Natural killer cell (primary cell): ENCODE measurements around the gene FAAH. TPM values are rescaled to one million over a fixed set of nuclear protein-coding genes. Genes with fewer than 3 reads are reported as not detected.
A peak's percentile ranks its signal among the peaks of the same experiment; 100 is the strongest.
"Not testable (repeated sequence)": the region's sequence is repeated elsewhere in the genome, so short reads cannot be mapped to it uniquely, and the experiment has no call there.

ENCODE experiments used
- ATAC-seq, 3 donors: fragments of 150-1000 bp in 2 of 3; fragments of 200-7000 bp in 1 of 3; cut with Tn5 transposase; 1 replicate in 1 of 3; 2 replicates in 2 of 3; pipeline ENCODE4 v1.10.0; 2021; ENCODE audit warnings: mild to moderate bottlenecking in 2 of 3, moderate library complexity in 2 of 3
- DNase-seq, 2 donors: peaks; one replicate each; pipeline versions ENCODE4 v3.0.0 to v3.0.0-alpha.2; 2013 to 2021; ENCODE audit warnings: mixed read lengths in 1 of 2
- H3K27ac ChIP-seq: one replicate; pipeline ENCODE4 v1.5.1; 2013; ENCODE audit warnings: mild to moderate bottlenecking, low read length
- H3K27me3 ChIP-seq: one replicate; pipeline ENCODE4 v1.6.1; 2013; ENCODE audit warnings: low read length; ENCODE audit not compliant: control insufficient read depth, insufficient read depth
- H3K36me3 ChIP-seq: one replicate; pipeline ENCODE4 v1.6.1; 2013; ENCODE audit warnings: low read length; ENCODE audit not compliant: control insufficient read depth, insufficient read depth
- H3K4me1 ChIP-seq: one replicate; pipeline ENCODE4 v1.6.1; 2013; ENCODE audit warnings: low read length; ENCODE audit not compliant: control insufficient read depth, insufficient read depth
- H3K4me3 ChIP-seq: one replicate; pipeline ENCODE4 v1.5.1; 2013; ENCODE audit warnings: low read length
- H3K9me3 ChIP-seq: one replicate; pipeline ENCODE4 v1.6.1; 2013; ENCODE audit warnings: low read length; ENCODE audit not compliant: control insufficient read depth, insufficient read depth
- H3K27ac Mint-ChIP-seq, 2 donors: one replicate each; pipeline ENCODE4 v1.8.0; 2022; ENCODE audit warnings: mild to moderate bottlenecking in 2 of 2, mixed read lengths in 2 of 2, moderate library complexity in 1 of 2
- H3K27me3 Mint-ChIP-seq, 2 donors: one replicate each; pipeline ENCODE4 v1.8.0; 2022; ENCODE audit warnings: low read depth in 2 of 2, mixed read lengths in 2 of 2
- H3K36me3 Mint-ChIP-seq: one replicate; pipeline ENCODE4 v1.8.0; 2022; ENCODE audit warnings: mixed read lengths
- H3K4me1 Mint-ChIP-seq, 2 donors: one replicate each; pipeline ENCODE4 v1.8.0; 2022; ENCODE audit warnings: mixed read lengths in 2 of 2
- H3K4me3 Mint-ChIP-seq: one replicate; pipeline ENCODE4 v1.8.0; 2022; ENCODE audit warnings: mild to moderate bottlenecking, moderate library complexity, mixed read lengths
- H3K9me3 Mint-ChIP-seq, 2 donors: one replicate each; pipeline ENCODE4 v1.8.0; 2022; ENCODE audit warnings: mixed read lengths in 2 of 2
- CTCF ChIP-seq: fragments of 200-600 bp; IDR thresholded peaks from one replicate; pipeline ENCODE4 v1.8.0; 2022; ENCODE audit warnings: antibody characterized with exemption
- WGBS: methylation state at CpG from one replicate; pipeline ENCODE4 v1.1.7; 2013; ENCODE audit warnings: missing lambda C conversion rate; ENCODE audit not compliant: insufficient coverage; 5-methylcytosine and 5-hydroxymethylcytosine counted together
- intact Hi-C: fragments of 100-400 bp; cut with micrococcal nuclease; formaldehyde crosslinking; loops from one replicate; pipeline ENCODE4 v1.14.2; 2022
- total RNA-seq, 4 donors: library from RNA; stranded (reverse); fragments of 120-200 nt in 1 of 4; gene quantifications; one replicate each; pipeline versions ENCODE4 v1.2.3 to v1.2.4, GENCODE V29; 2013 to 2022

Gene FAAH
- total RNA-seq, 3 donors from 2014 or later (not counting 1 experiment from before 2014, with no cell fraction given): 4.7 to 10.0 (median 7.9) TPM

- intact Hi-C loops: no loop called here
- Histone ChIP-seq H3K9me3 (no peaks in the 10 kb centered on the region), H3K27ac (no peak overlapping the region), H3K4me3 (no peak overlapping the region), H3K36me3 (peaks cover 59% of the 10 kb centered on the region), H3K4me1 (no peaks in the 10 kb centered on the region), H3K27me3 (no peaks in the 10 kb centered on the region)
- ATAC-seq: no peak
- Mint-ChIP-seq H3K4me1 (peaks cover 0 to 3% of the 10 kb centered on the region in 2 donors), H3K4me3 (no peak overlapping the region), H3K36me3 (peaks cover 18% of the 10 kb centered on the region), H3K9me3 (no peaks in the 10 kb centered on the region), H3K27me3 (no peaks in the 10 kb centered on the region), H3K27ac (no peak overlapping the region)
- TF ChIP-seq CTCF: no peak
- no peak for DNase-seq
- WGBS: 91% methylated on average over 5 of the region's 5 CpGs
Observed at GRCh38 chr1:46364612-46365011, 29.5 kb upstream of the FAAH start.

- H3K4me3 ChIP-seq, H3K4me1 Mint-ChIP-seq, H3K27me3 Mint-ChIP-seq, H3K9me3 ChIP-seq, intact Hi-C loops, H3K4me1 ChIP-seq, H3K27ac ChIP-seq, DNase-seq, H3K4me3 Mint-ChIP-seq, ATAC-seq, H3K27ac Mint-ChIP-seq, H3K27me3 ChIP-seq, H3K9me3 Mint-ChIP-seq: not testable (repeated sequence)
- H3K36me3 ChIP-seq: peaks cover 54% of the 10 kb centered on the region
- H3K36me3 Mint-ChIP-seq: peaks cover 18% of the 10 kb centered on the region
- WGBS: 97% methylated on average over 7 of the region's 8 CpGs
Observed at GRCh38 chr1:46365796-46366195, 28.3 kb upstream of the FAAH start.

- peaks cover 0 to 3% of the 10 kb centered on the region in 2 donors for H3K4me1 Mint-ChIP-seq
- 89% methylated on average over 3 of the region's 3 CpGs for WGBS
- DNase-seq: no peak
- no peaks in the 10 kb centered on the region for H3K27me3 Mint-ChIP-seq
- H3K9me3 Mint-ChIP-seq: no peaks in the 10 kb centered on the region
- no peak overlapping the region for H3K4me3 Mint-ChIP-seq
- H3K27ac Mint-ChIP-seq: no peak overlapping the region
- no peak for TF ChIP-seq CTCF
- Histone ChIP-seq H3K4me1 (no peaks in the 10 kb centered on the region), H3K36me3 (peaks cover 42% of the 10 kb centered on the region), H3K4me3 (no peak overlapping the region), H3K27me3 (no peaks in the 10 kb centered on the region), H3K9me3 (no peaks in the 10 kb centered on the region), H3K27ac (no peak overlapping the region)
- no peak for ATAC-seq
- intact Hi-C loops: no loop called here
- peaks cover 11% of the 10 kb centered on the region for H3K36me3 Mint-ChIP-seq
Observed at GRCh38 chr1:46367072-46367471, 27.0 kb upstream of the FAAH start.

- H3K9me3 Mint-ChIP-seq, H3K4me1 ChIP-seq, H3K27ac ChIP-seq, DNase-seq, ATAC-seq, H3K36me3 Mint-ChIP-seq, H3K9me3 ChIP-seq, H3K4me3 ChIP-seq, H3K4me3 Mint-ChIP-seq, H3K27ac Mint-ChIP-seq, H3K27me3 ChIP-seq, intact Hi-C loops, H3K27me3 Mint-ChIP-seq, H3K4me1 Mint-ChIP-seq: not testable (repeated sequence)
- WGBS: 97% methylated on average over 8 of the region's 8 CpGs
- H3K36me3 ChIP-seq: peaks cover 36% of the 10 kb centered on the region
Observed at GRCh38 chr1:46367701-46368100, 26.4 kb upstream of the FAAH start.

GRCh38 chr1:46368791-46369190 is 25.3 kb upstream of the FAAH start:
- ATAC-seq: no peak
- peaks cover 25% of the 10 kb centered on the region for H3K36me3 ChIP-seq
- Mint-ChIP-seq H3K36me3 (no peaks in the 10 kb centered on the region), H3K27me3 (no peaks in the 10 kb centered on the region), H3K27ac (peak overlapping the region in 1 of 2 donors; percentile 9), H3K4me1 (no peaks in the 10 kb centered on the region), H3K4me3 (no peak overlapping the region), H3K9me3 (no peaks in the 10 kb centered on the region)
- no peak for DNase-seq
- intact Hi-C loops: no loop called here
- no peak overlapping the region for H3K4me3 ChIP-seq
- no peak for TF ChIP-seq CTCF
- no peaks in the 10 kb centered on the region for H3K27me3 ChIP-seq
- H3K27ac ChIP-seq: no peak overlapping the region
- no peaks in the 10 kb centered on the region for H3K9me3 ChIP-seq
- WGBS: 100% methylated on average over 2 of the region's 2 CpGs
- H3K4me1 ChIP-seq: no peaks in the 10 kb centered on the region
